SU-DHL-6 (cell line): ENCODE results near the gene RIMBP3C.
"Not testable (repeated sequence)": the region's sequence is repeated elsewhere in the genome, so short reads cannot be mapped to it uniquely, and the experiment has no call there.

ENCODE experiments used
- H2AFZ ChIP-seq: fragments of 200-600 bp; sonication (generic); 2 replicates; pipeline ENCODE4 v1.6.1; 2014; ENCODE audit warnings: low read depth, mild to moderate bottlenecking, moderate library complexity, mixed read lengths, antibody characterized with exemption, low read length; ENCODE audit not compliant: severe bottlenecking
- H3F3A ChIP-seq: fragments of 200-600 bp; shearing (Covaris generic); 2 replicates; pipeline ENCODE4 v1.6.0; 2016; ENCODE audit warnings: antibody characterized with exemption, mild to moderate bottlenecking; ENCODE audit not compliant: insufficient read depth
- H3K27ac ChIP-seq: fragments of 200-600 bp; sonication (generic); 2 replicates; pipeline ENCODE4 v1.5.1; 2016; ENCODE audit warnings: low read depth, mild to moderate bottlenecking, low read length, moderate library complexity, mixed read lengths
- H3K27me3 ChIP-seq: fragments of 200-600 bp; sonication (generic), shearing (Covaris generic); 2 replicates; pipeline ENCODE4 v1.6.0; 2014; ENCODE audit warnings: mild to moderate bottlenecking, low read length
- H3K36me3 ChIP-seq: fragments of 200-600 bp; sonication (generic); 2 replicates; pipeline ENCODE4 v1.6.1; 2014; ENCODE audit warnings: mild to moderate bottlenecking, low read length, mixed read lengths
- H3K4me2 ChIP-seq: fragments of 300-600, 200-600 bp; shearing (Covaris generic), sonication (generic); 2 replicates; pipeline ENCODE4 v1.6.0; 2014; ENCODE audit warnings: low read length, low read depth, mild to moderate bottlenecking; ENCODE audit not compliant: poor library complexity, severe bottlenecking
- H3K4me3 ChIP-seq: fragments of 200-600 bp; sonication (generic); 2 replicates; pipeline ENCODE4 v1.5.1; 2014; ENCODE audit warnings: antibody characterized with exemption, low read length, mild to moderate bottlenecking, mixed read lengths; ENCODE audit not compliant: insufficient read depth, poor library complexity, severe bottlenecking
- H3K79me2 ChIP-seq: fragments of 200-600 bp; sonication (generic); 2 replicates; pipeline ENCODE4 v1.6.1; 2014; ENCODE audit warnings: mild to moderate bottlenecking, low read length, moderate library complexity; ENCODE audit not compliant: insufficient read depth
- H3K9ac ChIP-seq: fragments of 200-600 bp; sonication (generic); 2 replicates; pipeline ENCODE4 v1.7.0; 2014; ENCODE audit warnings: mild to moderate bottlenecking, low read length
- H3K9me2 ChIP-seq: fragments of 200-600 bp; sonication (generic); replicated peaks from 2 replicates; pipeline ENCODE4 v1.6.1; 2014; ENCODE audit warnings: low read length; ENCODE audit not compliant: insufficient read depth
- H3K9me3 ChIP-seq: fragments of 200-600 bp; sonication (generic); 2 replicates; pipeline ENCODE4 v1.6.1; 2014; ENCODE audit warnings: low read length, mixed read lengths; ENCODE audit not compliant: insufficient read depth
- H4K20me1 ChIP-seq: fragments of 200-600 bp; sonication (generic); 2 replicates; pipeline ENCODE4 v1.6.1; 2014; ENCODE audit warnings: low read depth, mild to moderate bottlenecking, antibody characterized with exemption, low read length, moderate library complexity, mixed read lengths

Gene RIMBP3C

DNA sequence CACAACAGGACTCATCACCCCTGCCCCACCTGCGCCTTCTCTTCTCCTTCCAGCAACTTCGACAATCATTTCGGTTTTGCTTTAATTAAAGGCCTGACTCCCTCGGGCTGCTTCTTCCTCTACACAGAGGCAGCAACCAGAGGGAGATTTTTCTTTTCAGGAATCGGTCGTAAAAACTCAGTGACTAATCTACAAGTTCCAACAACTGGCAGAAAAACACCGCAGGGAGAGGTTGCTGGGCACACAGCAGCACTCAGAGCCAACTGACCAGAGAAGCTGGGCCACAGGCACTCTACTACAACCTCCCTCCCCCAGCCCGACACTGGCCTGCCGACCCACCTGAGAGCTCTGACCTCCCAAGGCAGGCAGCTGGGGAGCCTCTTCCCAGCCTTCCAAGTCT lies 36.0 kb downstream of the RIMBP3C start:
- H2AFZ ChIP-seq, H3K27ac ChIP-seq, H3K4me2 ChIP-seq, H3K79me2 ChIP-seq, H4K20me1 ChIP-seq, H3K9me3 ChIP-seq, H3K4me3 ChIP-seq, H3K36me3 ChIP-seq, H3K27me3 ChIP-seq, H3F3A ChIP-seq, H3K9me2 ChIP-seq, H3K9ac ChIP-seq: not testable (repeated sequence)

DNA sequence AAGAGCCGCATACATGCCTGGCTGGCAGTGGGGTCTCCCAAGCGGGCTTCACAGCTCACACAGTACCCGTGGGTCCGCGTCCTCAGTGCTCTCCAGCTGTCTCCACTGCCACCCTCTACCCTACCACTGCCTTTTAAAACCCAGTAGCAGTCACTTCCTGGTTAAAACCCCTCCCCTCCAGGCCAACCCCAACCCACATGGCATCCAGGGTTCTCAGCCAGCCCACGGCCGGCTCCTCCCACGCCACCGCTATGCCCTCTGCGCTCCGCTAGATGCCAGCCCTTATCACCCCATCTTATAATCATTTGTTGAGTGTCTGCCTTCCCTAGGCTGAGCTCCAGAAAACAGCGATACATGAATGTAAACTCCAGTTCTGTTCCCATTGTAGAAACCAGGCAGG lies 37.1 kb downstream of the RIMBP3C start:
- not testable (repeated sequence) for H3K27ac ChIP-seq

DNA sequence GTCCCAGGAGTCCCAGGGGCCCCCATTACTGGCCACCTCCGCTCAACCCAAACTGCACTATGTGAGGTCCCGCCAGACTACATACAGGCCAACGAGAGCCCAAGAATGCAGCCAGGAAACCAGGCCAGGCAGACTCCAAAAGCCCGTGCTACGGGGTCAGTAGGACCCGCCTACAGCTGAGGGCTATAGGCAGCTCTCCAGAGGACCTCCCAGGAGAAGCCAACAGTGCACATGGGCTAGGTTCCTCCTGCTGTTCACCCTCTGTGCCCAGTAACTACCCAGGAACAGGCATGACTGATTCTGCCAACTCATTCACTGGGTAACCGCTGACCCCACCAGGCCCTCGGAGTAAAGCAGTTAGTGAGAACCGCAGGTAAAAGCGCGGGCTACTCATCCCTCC lies 39.2 kb downstream of the RIMBP3C start:
- not testable (repeated sequence) for H3K9me3 ChIP-seq, H3K4me3 ChIP-seq, H3K79me2 ChIP-seq, H2AFZ ChIP-seq, H3K4me2 ChIP-seq, H4K20me1 ChIP-seq, H3K27ac ChIP-seq, H3K9ac ChIP-seq, H3K27me3 ChIP-seq, H3K9me2 ChIP-seq, H3F3A ChIP-seq, H3K36me3 ChIP-seq

More for the DNA sequence above, 37.1 kb downstream of the RIMBP3C start:
- H3K9ac ChIP-seq, H4K20me1 ChIP-seq, H3K4me3 ChIP-seq, H3K36me3 ChIP-seq, H3F3A ChIP-seq, H3K4me2 ChIP-seq, H3K79me2 ChIP-seq, H2AFZ ChIP-seq, H3K27me3 ChIP-seq, H3K9me3 ChIP-seq, H3K9me2 ChIP-seq: not testable (repeated sequence)

DNA sequence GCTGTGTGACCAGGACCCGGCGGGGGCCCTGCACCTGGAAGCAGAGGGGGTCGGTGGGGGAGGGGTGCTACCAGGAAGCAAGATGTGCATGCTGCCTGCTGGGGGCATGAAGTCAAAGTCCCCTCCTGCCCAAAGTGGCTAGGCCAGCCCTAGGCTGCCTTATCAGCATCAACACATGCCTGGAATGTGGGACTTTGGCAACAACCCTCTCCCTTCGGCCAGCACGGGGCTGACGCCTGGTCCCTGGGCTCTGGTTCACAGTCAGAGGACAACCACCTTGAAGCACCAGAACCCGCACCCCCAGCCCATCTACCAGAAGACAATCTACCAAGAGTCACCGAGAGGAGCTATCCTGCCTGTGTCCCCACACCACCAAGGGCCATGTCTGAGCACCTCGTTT lies 40.9 kb downstream of the RIMBP3C start:
- H3K9me2 ChIP-seq, H3K79me2 ChIP-seq, H3K9ac ChIP-seq, H3K4me2 ChIP-seq, H4K20me1 ChIP-seq, H3K4me3 ChIP-seq, H3K36me3 ChIP-seq, H3F3A ChIP-seq, H3K9me3 ChIP-seq, H2AFZ ChIP-seq, H3K27ac ChIP-seq, H3K27me3 ChIP-seq: not testable (repeated sequence)

DNA sequence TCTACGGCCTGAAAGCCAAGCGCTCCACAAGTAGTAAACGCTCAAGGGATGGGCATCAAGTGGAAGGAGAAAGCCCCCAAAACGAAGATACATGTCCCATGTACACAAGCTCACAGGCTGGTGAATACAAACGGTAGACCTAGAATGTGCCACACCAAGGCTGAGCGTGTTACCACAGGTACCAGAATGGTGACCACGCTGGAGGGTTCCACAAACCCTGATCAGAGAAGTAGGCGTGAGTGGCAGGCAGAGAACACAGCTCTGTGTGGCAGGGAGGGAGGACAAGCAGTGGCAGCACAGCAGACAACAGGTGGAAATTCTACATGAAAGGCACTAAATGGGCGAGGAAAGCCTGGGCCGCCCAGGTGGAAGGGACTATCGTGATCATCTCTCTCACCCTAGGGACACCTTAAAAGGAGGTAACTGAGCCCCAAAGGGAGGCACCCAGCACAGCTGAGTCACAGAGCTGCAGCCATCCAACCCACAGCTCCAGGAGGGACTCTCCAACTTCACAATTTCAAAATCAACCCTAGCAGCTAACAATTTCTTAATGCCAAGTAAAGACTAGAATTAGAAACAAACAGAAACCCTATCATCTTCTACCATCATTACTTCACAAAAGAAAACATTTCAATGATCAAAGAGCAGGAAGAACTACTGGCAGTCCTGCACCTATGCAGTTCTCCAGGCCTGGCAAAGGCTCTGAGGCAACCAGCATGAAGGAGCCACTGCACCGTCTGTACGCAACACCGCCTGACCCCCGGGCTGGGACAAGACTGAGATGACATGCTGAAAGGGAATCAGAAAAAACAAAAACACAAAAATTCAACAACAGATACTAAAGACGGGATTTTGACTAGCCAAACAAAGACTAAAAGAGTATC lies 51.4 kb downstream of the RIMBP3C start:
- not testable (repeated sequence) for H3K9me2 ChIP-seq, H3K4me3 ChIP-seq, H2AFZ ChIP-seq, H3K79me2 ChIP-seq, H3K9ac ChIP-seq, H3K4me2 ChIP-seq, H3K9me3 ChIP-seq, H3K27me3 ChIP-seq, H3K36me3 ChIP-seq, H3K27ac ChIP-seq, H3F3A ChIP-seq, H4K20me1 ChIP-seq

DNA sequence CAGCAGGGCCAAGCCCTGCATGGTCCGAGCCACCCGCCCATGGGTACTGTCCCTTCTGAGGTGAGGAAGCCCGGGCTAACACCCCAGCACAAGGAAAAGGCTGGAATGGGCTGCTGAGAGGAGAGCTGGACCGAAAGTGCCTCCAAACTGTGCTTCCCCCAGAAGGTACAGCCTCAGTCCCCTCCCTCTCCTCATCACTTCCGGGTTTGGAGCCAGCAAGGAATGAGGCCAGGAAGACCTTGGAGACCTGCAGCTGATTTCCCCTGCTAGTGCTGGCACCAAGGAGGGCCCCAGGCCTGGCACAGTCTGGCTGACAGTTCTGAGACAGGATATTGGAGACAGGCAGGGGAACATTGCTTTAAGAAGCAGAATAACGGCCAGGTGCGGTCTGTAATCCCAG lies 52.8 kb downstream of the RIMBP3C start:
- not testable (repeated sequence) for H3K27me3 ChIP-seq, H3F3A ChIP-seq, H3K4me3 ChIP-seq, H3K27ac ChIP-seq, H4K20me1 ChIP-seq, H3K9me3 ChIP-seq, H3K79me2 ChIP-seq, H3K9me2 ChIP-seq, H3K4me2 ChIP-seq, H2AFZ ChIP-seq, H3K9ac ChIP-seq, H3K36me3 ChIP-seq

DNA sequence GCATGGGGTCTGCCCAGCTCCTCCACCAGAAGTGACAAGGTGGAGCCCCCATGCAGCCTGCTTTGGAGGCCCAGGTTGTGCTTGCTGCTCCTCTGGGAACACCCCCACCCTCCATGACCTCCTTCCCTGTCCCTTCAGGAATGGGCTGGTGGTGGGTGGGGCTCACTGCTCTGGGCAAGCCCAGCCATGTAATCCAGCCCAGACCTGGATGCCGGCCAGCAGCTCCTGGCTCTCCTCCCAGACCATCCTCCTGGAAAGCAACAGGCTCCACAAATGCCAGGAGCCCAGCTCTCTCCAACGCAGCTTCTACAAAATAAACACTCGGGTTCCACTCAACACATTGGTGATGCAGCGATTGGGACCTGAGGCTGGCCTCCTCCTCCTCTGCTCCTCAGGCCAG lies 53.3 kb downstream of the RIMBP3C start:
- not testable (repeated sequence) for H4K20me1 ChIP-seq, H3K36me3 ChIP-seq, H3K9me3 ChIP-seq, H2AFZ ChIP-seq, H3K79me2 ChIP-seq, H3K4me3 ChIP-seq, H3K27me3 ChIP-seq, H3F3A ChIP-seq, H3K4me2 ChIP-seq, H3K9me2 ChIP-seq, H3K9ac ChIP-seq, H3K27ac ChIP-seq
